HG03342 (cell line): ENCODE results near the gene GBGT1.

Experiments used
- ATAC-seq: cut with Tn5 transposase; IDR thresholded peaks from one replicate; pipeline ENCODE4 v1.9.1; 2021; ENCODE audit warnings: mild to moderate bottlenecking, moderate library complexity; ENCODE audit not compliant: unreplicated experiment

Gene GBGT1

DNA sequence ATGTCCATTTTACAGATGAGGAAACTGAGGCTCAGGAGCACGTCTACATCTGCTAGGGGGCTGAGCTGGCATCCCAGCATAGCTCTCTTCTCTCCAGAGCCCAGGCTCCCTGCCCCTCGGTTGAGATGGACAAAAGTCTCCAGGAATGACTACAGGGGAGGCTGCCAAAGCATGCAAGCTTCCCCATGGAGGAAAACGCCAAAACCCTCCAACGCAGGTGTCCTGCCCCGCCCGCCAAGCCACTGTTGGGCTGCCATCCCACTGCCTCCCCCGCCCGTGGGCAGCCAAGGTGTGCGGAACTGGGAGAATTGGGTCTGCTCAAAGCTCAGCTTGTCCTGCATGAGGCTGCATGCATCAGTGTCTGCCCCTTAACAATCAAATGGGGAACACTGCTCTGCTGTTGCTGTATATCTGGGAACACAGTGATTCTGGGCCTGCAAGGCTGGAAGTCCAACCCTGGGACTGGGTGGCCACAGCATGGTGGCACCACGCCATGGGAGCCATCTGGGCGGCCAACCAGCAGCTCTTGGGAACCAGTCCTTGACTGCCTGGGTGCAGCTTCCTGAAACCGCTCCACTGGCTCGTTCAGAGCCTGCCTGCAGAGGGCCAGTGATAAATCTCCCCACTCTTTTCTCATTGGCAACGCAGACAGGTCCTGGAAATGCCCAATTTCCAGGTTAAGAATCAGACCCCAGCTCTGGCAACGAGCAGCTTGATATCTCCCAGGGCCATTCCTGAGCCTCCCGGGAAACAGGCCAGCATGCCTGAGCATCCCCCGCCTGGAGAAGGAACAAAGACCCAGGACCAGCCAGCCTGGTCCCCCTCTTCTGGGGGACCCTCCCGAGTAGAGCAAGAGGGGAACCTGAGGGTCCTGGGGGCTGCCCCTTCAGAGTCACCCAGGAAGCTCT, 46.2 kb downstream of the GBGT1 start:
- ATAC-seq = no peak

- ATAC-seq = no peak
Observed at GRCh38 chr9:133116346-133117231, 47.1 kb downstream of the GBGT1 start.

GRCh38 chr9:133115604-133116345, 47.9 kb downstream of the GBGT1 start:
- ATAC-seq = peak; percentile 72

- no peak for ATAC-seq
Observed at GRCh38 chr9:133114886-133115603, 48.7 kb downstream of the GBGT1 start.

DNA sequence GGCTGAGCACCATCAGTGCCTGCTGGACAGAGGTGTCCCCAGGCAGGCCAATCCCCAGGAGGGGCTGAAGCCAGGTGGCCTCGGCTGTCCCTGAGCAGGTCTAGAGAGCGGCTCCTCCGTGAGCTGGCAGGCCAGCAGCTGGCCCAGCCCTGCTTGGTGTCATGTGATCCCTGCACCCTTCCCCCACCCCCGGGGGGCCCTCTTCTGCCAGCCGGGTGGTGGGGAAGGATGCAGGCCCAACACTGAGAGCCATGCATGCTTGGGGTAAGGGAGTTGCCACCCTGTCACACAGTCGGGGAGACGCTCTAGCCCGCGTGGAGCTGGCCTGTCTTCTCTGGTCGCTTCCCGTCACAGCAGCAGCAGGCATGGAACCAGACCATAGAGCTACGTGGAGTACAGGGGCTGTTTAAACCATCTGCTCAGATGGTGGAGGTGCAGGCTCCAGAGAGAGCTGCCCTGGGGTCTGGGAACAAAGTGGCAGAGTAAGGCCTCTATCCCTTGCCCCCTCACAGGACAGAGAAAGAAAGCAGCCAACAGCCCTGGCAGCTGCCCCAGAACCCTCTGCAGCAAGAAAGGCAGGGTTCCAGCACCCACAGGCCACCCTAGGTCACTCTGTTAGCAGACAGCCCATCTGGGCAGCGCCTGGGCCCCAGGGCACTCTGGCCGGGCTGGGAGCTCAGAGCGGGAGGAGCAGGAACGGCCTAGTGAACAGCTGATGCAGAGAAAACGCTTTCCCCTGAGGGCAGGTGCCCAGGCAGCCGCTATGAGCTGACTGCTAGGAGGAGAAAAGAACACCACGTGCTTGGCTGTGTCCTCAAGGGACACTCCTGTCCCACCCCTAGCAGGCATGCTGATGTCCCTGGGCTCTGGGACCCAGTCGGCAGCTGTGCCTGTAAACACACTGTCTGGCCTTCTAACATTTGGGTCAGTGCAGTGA, 49.5 kb downstream of the GBGT1 start:
- ATAC-seq = no peak

- ATAC-seq = no peak
Observed at GRCh38 chr9:133113163-133113948, 50.4 kb downstream of the GBGT1 start.

DNA sequence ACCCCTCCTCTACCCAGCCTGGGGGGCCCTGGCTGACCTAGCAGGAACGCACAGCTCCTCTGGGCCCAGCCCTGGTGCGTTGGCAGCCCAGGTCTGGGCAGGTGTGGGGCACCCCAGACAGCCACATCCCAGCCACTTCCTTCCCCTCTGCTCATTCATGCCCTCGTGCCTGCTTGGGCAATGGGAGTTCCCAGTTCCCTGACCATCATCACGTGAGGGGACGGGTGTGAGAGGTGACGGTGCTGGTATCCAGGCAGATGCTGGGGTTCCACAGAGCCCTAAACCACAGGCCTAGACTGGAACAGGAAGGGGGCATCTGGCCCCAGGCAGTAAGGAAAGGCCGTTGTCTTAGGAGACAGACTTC, 51.1 kb downstream of the GBGT1 start:
- ATAC-seq = no peak

GRCh38 chr9:133111808-133112662, 51.7 kb downstream of the GBGT1 start:
- no peak for ATAC-seq

DNA sequence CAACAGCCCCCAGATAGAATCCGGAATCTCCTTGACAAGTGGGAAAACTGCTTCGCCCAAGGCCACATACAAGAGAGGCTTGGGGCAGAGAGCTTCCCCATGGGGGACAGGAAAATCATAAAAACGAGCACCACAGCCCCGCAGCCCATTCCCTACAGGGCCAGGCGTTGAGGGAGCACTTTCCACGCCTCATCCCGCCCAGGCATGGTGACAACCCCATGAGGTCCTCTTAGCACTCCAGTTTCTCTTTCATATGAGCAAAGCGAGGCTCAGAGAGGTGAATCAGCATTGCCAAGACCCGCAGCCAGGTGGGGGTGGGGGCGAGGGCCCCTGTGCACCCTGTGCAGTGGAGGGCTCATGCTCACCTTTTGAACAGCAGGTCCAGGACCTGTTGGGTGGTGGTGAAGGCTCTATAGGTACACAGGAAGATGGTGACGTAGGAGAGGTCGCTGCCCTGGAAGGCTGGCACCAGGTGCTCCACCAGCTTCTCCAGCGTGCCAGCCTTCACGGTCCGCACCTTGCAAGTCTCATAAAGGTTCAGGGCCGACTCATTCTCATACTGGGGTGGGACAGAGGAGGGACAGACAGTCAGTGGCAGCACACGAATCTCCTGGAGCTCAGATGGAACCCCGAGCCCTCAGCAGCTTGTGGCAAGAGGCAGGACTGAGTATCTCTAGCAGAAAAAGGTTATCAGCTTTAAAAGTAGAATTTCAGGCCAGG, 53.6 kb downstream of the GBGT1 start:
- no peak for ATAC-seq

GRCh38 chr9:133108794-133109641, 54.7 kb downstream of the GBGT1 start:
- no peak for ATAC-seq

GRCh38 chr9:133107961-133108793, 55.5 kb downstream of the GBGT1 start:
- ATAC-seq = no peak

DNA sequence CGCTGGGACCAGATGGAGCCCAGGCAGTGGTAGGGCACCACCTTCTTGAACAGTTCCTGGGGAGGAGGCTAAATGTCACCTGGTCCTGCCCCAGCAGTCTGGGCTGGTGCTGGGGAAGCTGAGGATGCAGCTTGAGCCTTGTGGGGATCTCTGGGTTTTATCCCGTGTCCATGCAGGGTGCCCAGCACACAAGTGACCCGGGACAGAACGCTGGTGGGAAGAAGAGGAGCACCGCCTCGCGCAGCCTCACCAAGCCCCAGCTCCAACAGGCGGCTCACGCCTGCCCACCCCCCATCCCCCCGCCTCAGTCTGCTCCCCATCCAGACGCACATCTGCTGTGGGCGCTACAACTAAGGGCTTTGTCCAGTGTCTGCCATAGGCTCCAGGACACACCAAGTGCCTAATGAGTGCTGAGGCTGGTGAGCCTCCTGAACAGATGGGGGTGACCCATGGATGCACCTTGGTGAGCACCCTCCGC, 56.4 kb downstream of the GBGT1 start:
- no peak for ATAC-seq

GRCh38 chr9:133106511-133107244, 57.0 kb downstream of the GBGT1 start:
- ATAC-seq = no peak

DNA sequence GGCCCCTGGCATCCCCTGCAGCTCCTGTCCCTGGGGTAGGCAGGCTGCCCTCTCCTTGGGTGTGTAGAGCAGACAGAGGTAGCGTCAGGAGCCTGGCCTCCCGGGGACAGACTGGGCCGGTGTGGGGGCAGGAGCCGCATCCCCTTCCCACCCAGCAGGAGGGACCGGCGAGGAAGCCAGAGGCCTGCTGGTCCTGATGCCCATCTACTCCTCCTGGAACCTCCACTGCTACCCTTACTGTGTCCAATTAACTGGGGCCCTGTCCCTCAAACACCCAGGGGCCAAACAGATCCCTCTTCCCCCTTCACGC, 58.3 kb downstream of the GBGT1 start:
- ATAC-seq = no peak
